Brain pericyte (primary cell): Measurements from ENCODE around the gene ATPAF2.

Experiments
- DNase-seq: peaks from one replicate; pipeline ENCODE4 v3.0.0-alpha.2; 2012; ENCODE audit warnings: low read depth, low spot score

Gene ATPAF2

GRCh38 chr17:18038861-18039534 lies at the start of gene ATPAF2, which contains the start of gene GID4:
TSS of gene ATPAF2 (minus strand) at chr17:18039168. CDS start at chr17:18039013, 155 bp downstream.
TSS of gene GID4 (plus strand) at chr17:18039408. CDS start at chr17:18039465, 57 bp downstream.
- DNase-seq, result peak; percentile 96

- DNase-seq, result peak; percentile 82
Measured at GRCh38 chr17:18087610-18088491, 48.9 kb upstream of the ATPAF2 start, which contains the start of gene DRG2. TSS of gene DRG2 (plus strand) at chr17:18087948. CDS start at chr17:18088024, 76 bp downstream.

GRCh38 chr17:18084256-18084655 lies 45.3 kb upstream of the ATPAF2 start:
- DNase-seq, result no peak

GRCh38 chr17:18079543-18079942 lies 40.6 kb upstream of the ATPAF2 start:
- DNase-seq, result no peak

- no peak for DNase-seq
Measured at GRCh38 chr17:18076936-18077335, 38.0 kb upstream of the ATPAF2 start.

- DNase-seq, result no peak
Measured at GRCh38 chr17:18074566-18075272, 35.8 kb upstream of the ATPAF2 start.

GRCh38 chr17:18071751-18072150 lies 32.8 kb upstream of the ATPAF2 start:
- DNase-seq, result no peak

- DNase-seq, result no peak
Measured at GRCh38 chr17:18070861-18071340, 31.9 kb upstream of the ATPAF2 start.

GRCh38 chr17:18069101-18069500 lies 30.1 kb upstream of the ATPAF2 start:
- no peak for DNase-seq

GRCh38 chr17:18066866-18067265 lies 27.9 kb upstream of the ATPAF2 start:
- no peak for DNase-seq

- DNase-seq, result no peak
Measured at GRCh38 chr17:18065546-18065945, 26.6 kb upstream of the ATPAF2 start.

- DNase-seq, result no peak
Measured at GRCh38 chr17:18064053-18064452, 25.1 kb upstream of the ATPAF2 start.

GRCh38 chr17:18059283-18059682 lies 20.3 kb upstream of the ATPAF2 start:
- no peak for DNase-seq

- DNase-seq, result no peak
Measured at GRCh38 chr17:18056214-18056613, 17.2 kb upstream of the ATPAF2 start.

GRCh38 chr17:18055597-18055996 lies 16.6 kb upstream of the ATPAF2 start:
- DNase-seq, result no peak

- DNase-seq, result no peak
Measured at GRCh38 chr17:18045691-18046350, 6.9 kb upstream of the ATPAF2 start.

- DNase-seq, result no peak
Measured at GRCh38 chr17:18044609-18045008, 5.6 kb upstream of the ATPAF2 start.

GRCh38 chr17:18043491-18043890 lies 4.5 kb upstream of the ATPAF2 start:
- no peak for DNase-seq

GRCh38 chr17:18042983-18043382 lies 4.0 kb upstream of the ATPAF2 start:
- DNase-seq, result no peak

GRCh38 chr17:18041776-18042175 lies 2.8 kb upstream of the ATPAF2 start:
- no peak for DNase-seq

- no peak for DNase-seq
Measured at GRCh38 chr17:18040261-18040858, 1.4 kb upstream of the ATPAF2 start.
